Measurements from ENCODE around the gene SMDT1.
"Not testable (repeated sequence)": the region's sequence is repeated elsewhere in the genome, so short reads cannot be mapped to it uniquely, and the experiment has no call there.

The SMDT1 gene

DNA sequence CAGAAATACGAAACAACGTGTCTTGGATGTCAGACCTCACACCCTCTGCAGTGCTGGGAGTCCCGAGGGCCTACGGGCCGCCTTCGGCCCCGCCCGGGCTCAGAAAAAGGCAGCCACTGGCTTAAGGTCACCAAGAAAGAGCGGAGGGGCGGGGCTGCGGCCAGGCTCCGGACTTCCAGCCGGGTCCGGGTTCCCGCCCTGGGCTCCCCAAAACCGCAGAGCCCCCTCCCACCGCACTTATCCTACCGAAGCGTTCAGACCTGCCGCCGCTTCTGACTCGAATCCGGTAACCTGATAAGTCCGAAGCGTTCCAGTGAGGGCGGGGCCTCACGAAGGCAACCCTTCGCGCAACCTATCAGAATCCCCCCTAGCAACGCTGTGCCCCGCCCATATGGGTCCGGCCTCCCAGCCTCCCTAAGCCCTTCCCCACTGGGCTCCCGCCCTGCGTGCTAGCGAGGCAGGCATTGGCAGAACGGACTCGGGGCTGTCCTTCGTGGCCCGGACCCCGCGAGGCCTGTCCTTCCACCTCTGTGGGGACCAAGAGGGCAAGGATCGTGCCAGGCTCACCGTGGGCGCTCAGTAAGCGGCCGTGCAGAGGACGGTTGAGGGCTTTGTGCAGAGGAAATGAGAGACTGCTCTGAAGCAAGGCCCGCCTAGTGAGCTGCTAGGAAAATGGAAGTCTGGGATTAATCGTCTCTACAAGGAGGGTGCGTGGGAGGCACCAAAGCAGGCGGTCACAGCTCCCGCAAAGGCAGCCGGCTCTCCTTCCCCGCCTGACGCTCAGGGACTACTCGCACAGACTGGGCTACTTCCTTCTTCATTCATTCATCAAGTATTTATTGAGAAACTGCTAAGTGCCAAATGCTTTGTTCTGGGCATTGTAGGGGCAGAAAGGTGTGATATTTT is 8.7 kb upstream of the SMDT1 start, which contains the start of gene NAGA:
TSS of gene NAGA (minus strand) at position 296 of the 906 bp plus-strand sequence. CDS start 515 bp downstream, outside the sequence.
- peak within 1 kb of the TSS; percentile 80 to 83 for H3K27ac ChIP-seq
- TF ChIP-seq, protein P1, sequence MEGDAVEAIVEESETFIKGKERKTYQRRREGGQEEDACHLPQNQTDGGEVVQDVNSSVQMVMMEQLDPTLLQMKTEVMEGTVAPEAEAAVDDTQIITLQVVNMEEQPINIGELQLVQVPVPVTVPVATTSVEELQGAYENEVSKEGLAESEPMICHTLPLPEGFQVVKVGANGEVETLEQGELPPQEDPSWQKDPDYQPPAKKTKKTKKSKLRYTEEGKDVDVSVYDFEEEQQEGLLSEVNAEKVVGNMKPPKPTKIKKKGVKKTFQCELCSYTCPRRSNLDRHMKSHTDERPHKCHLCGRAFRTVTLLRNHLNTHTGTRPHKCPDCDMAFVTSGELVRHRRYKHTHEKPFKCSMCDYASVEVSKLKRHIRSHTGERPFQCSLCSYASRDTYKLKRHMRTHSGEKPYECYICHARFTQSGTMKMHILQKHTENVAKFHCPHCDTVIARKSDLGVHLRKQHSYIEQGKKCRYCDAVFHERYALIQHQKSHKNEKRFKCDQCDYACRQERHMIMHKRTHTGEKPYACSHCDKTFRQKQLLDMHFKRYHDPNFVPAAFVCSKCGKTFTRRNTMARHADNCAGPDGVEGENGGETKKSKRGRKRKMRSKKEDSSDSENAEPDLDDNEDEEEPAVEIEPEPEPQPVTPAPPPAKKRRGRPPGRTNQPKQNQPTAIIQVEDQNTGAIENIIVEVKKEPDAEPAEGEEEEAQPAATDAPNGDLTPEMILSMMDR (IDR thresholded peaks at IDR 0.05): no peak
- peak; percentile 97 for DNase-seq (ENCODE audit: low spot score)
- peak within 1 kb of the TSS; percentile 70 for H3K4me3 ChIP-seq

DNA sequence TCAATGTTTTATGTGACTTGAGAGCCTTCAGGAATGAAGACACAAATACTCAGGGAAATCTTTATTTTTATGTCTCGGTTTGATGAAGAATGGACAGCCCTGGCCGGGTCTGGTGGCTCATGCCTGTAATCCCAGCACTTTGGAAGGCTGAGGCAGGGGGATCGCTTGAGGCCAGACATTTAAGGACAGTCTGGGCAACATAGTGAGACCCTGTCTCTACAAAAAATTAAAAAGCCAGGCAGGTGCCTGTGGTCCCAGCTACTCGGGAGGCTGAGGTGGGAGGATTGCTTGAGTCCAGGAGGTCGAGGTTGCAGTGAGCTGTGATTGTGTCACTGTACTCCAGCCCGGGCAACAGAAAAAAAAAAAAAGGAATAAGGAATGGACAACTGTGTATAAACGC is 8.0 kb upstream of the SMDT1 start:
- Histone ChIP-seq H3K27ac (peak overlapping the region; percentile 80 to 83), H3K4me3 (peak overlapping the region; percentile 70)
- not testable (repeated sequence) for DNase-seq (ENCODE audit: low spot score)

DNA sequence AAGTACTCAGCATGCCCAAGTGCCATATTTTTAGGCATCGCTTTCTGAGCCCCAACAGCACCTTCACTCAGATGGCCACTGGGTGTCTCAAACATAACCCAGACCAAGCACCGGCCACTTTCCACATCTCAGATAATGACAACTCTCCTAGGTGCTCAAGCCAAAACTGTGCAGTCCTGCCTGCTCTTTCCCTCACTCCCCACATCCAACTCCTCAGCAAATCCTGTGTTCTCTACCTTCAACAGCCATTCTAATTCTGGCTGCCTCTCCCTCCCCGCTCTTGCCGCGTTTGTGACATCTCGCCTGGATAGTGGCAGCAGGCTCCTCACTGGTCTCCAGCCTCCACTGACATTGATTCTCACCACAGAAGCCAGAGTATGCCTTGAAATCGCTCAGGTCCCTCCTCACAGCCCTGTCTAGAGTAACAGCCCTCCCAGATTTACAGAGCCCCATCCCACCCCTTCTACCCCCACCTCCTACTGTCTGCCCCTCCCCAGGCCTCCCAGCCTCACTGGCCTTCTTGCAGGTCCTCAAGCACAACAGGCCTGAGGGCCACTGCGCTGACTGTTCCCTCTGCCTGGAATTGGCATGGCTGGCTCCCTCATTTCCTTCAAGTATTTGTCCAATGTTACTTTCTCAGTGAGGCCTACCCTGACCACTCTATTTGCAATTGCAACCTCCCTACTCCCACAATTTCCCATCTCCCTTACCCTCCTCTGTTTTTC is 6.7 kb upstream of the SMDT1 start:
- DNase-seq (ENCODE audit: low spot score): no peak
- Histone ChIP-seq H3K27ac (no peak overlapping the region), H3K4me3 (no peak overlapping the region)
- TF ChIP-seq, protein P1 (IDR thresholded peaks at IDR 0.05): no peak

DNA sequence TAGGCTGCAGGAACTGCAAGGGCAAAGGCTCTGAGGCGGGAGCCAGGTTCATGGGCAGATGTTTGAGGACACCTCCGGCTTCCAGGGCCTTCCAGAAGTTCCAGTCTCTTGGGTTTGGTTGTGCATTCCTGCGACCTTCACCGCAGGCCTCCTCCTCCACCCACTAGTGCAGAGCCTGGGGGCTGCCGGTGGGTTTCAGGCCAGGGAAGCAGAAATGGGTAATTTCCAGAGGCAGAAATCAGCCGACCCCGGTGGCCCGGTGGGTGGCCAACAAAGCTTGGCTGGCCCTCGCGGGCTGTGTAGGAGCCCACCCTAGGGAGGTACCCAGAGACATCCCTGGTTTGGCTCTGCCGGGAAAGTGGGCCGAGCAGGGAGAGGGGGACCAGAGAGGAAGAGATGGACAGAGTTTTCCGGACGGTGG is 5.9 kb upstream of the SMDT1 start:
- H3K27ac ChIP-seq: peak overlapping the region; percentile 89 to 97
- no peak for DNase-seq (ENCODE audit: low spot score)

DNA sequence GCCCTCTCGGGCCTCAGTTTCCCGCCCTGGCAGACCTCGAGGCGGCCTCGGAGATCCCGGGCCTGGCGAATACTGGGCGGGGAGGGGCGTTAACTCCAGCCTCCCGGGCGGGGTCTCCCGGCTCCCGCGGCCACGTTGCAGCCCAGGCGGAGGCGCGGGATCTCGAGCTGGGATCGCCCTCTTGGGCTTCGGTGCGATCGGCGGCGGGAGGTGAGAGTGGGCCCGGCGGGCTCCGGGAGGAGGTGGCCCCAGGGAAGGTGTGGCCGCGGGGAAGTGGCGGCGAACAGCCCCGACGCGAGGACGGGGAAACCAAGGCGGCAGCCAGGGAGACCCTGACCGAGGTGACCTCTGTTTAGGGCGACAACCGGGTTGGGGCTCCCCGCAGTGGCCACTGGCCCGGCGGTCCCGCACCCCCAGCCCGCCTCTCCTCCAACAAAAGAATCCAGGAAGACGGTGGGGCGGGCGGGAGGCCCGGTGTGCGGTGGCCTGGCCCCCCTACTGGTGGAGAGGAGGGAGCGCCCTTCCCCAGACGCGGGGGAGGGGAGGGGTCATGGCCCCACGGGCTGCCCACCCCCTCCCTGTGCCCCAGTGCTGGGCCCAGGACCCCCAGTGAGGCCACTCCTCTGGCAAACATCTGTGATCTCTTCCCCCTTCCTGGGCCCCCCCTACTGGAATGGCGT is 5.2 kb upstream of the SMDT1 start, which contains the start of gene PHETA2:
TSS of gene PHETA2 (plus strand) at position 117 of the 680 bp plus-strand sequence. CDS start 3,046 bp downstream, outside the sequence.
- peak within 1 kb of the TSS; percentile 78 for H3K4me3 ChIP-seq
- TF ChIP-seq, protein P1 (IDR thresholded peaks at IDR 0.05): no peak
- no peak for DNase-seq (ENCODE audit: low spot score)
- peak within 1 kb of the TSS; percentile 89 to 97 for H3K27ac ChIP-seq

More for the DNA sequence above, 5.9 kb upstream of the SMDT1 start:
- H3K4me3 ChIP-seq: peak overlapping the region; percentile 78
- TF ChIP-seq, protein P1 (IDR thresholded peaks at IDR 0.05): no peak

DNA sequence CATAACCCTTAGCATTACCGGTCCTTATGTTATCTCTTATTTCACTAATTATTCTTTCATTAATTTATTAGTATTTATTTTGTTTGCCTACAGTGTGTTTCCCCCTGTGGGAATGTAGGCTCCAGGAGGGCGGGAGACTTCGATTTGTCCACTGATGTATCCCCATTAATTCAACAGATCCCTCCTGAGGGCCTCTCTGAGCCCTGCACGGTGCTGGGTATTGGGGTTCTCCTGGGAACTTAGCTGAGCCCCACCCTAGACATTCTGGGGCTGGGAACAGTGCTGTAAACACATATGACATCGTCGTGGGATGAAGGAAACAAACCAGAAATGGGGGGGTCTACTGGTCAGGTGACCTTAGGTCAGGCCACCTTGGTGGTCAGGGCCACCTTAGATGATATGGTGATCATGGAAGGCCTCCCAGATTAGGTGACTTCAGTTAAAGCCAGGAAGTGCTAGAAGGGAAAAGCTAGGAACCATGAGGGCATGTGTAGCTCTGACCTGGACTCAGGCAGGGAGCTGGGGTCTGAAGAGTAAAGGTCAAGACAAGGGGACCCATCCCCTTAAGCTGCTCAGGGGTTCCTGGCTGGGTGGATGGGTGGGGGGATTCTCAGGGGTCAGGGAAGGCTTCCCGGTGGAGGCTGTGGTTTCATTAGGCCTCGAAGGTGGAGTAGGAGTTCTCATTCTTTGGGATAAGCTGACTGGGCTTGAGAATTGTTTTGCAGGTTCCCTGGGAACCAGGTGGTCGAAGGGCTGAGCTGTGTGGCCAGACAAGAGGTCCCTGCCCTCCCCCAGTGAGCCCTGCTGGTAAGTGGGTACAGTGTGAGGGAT is 4.4 kb upstream of the SMDT1 start:
- Histone ChIP-seq H3K4me3 (peak overlapping the region; percentile 78), H3K27ac (peak overlapping the region; percentile 89 to 97)
- no peak for DNase-seq (ENCODE audit: low spot score)
- TF ChIP-seq, protein P1 (IDR thresholded peaks at IDR 0.05): no peak
